Stimulated activated CD8-positive, alpha-beta memory T cell treated with anti-CD3 and anti-CD28 coated beads, Interleukin-15, amount 100 ng/mL, for 48 hours (primary cell): Measurements from ENCODE around the gene FZD10.

Source experiments
- DNase-seq, 2 donors: peaks; one replicate each; pipeline ENCODE4 v3.0.0-alpha.2; 2020; ENCODE audit warnings: low read depth in 2 of 2

Gene FZD10

GRCh38 chr12:130205495-130205894 lies 43.2 kb downstream of the FZD10 start:
- no peak for DNase-seq

GRCh38 chr12:130212384-130212989 lies 50.2 kb downstream of the FZD10 start:
- no peak for DNase-seq

GRCh38 chr12:130213249-130213648 lies 51.0 kb downstream of the FZD10 start:
- no peak for DNase-seq

GRCh38 chr12:130214686-130215395 lies 52.6 kb downstream of the FZD10 start:
- DNase-seq: no peak
